CD14-positive monocyte (primary cell): ENCODE measurements around the gene LSMEM2. TPM values are rescaled to one million over a fixed set of nuclear protein-coding genes. Genes with fewer than 3 reads are reported as not detected.

Source experiments
- DNase-seq, 3 donors: peaks; one replicate each; pipeline ENCODE4 v3.0.0-alpha.2; 2011 to 2022
- H2AFZ ChIP-seq: 2 replicates; pipeline ENCODE4 v1.6.0; 2012; ENCODE audit warnings: mild to moderate bottlenecking, low read depth, low read length, inconsistent platforms; ENCODE audit not compliant: insufficient read depth, poor library complexity, severe bottlenecking
- H3K27ac ChIP-seq, 2 donors: 1 replicate in 1 of 2; 2 replicates in 1 of 2; pipeline ENCODE4 v1.5.1; 2012 to 2013; ENCODE audit warnings: low read length in 2 of 2, control low read depth in 1 of 2, inconsistent platforms in 1 of 2, low read depth in 1 of 2, mild to moderate bottlenecking in 1 of 2
- H3K27me3 ChIP-seq, 2 donors: one replicate each; pipeline versions ENCODE4 v1.6.0 to v1.6.1; 2011 to 2013; ENCODE audit warnings: low read length in 2 of 2; ENCODE audit not compliant: control insufficient read depth in 2 of 2, insufficient read depth in 2 of 2
- H3K36me3 ChIP-seq, 2 donors: replicated peaks in 1 of 2; 1 replicate in 1 of 2; 2 replicates in 1 of 2; pipeline versions ENCODE4 v1.5.1 to v1.6.1; 2012 to 2013; ENCODE audit warnings: low read length in 2 of 2, control low read depth in 1 of 2, inconsistent platforms in 1 of 2, mild to moderate bottlenecking in 1 of 2; ENCODE audit not compliant: insufficient read depth in 2 of 2, control insufficient read depth in 1 of 2
- H3K4me1 ChIP-seq, 2 donors: 1 replicate in 1 of 2; 2 replicates in 1 of 2; pipeline versions ENCODE4 v1.5.1 to v1.6.1; 2012 to 2013; ENCODE audit warnings: low read length in 2 of 2, control low read depth in 1 of 2, inconsistent platforms in 1 of 2, mild to moderate bottlenecking in 1 of 2, moderate library complexity in 1 of 2; ENCODE audit not compliant: insufficient read depth in 2 of 2, control insufficient read depth in 1 of 2
- H3K4me2 ChIP-seq: replicated peaks from 2 replicates; pipeline ENCODE3; 2012; ENCODE audit warnings: low read length, moderate library complexity, mild to moderate bottlenecking; ENCODE audit not compliant: poor library complexity, severe bottlenecking; ENCODE audit errors: extremely low read depth
- H3K4me3 ChIP-seq, 3 experiments: fragments of 200-600 bp in 1 of 3; sonication (generic) in 1 of 3; replicated peaks in 1 of 3; 1 replicate in 2 of 3; 2 replicates in 1 of 3; pipeline ENCODE4 v1.5.1; 2011 to 2013; ENCODE audit warnings: low read length in 3 of 3, mild to moderate bottlenecking in 3 of 3, control low read depth in 2 of 3, low read depth in 2 of 3, inconsistent platforms in 1 of 3, moderate library complexity in 1 of 3
- H3K79me2 ChIP-seq: 2 replicates; pipeline ENCODE4 v1.6.0; 2012; ENCODE audit warnings: mild to moderate bottlenecking, control low read depth, inconsistent platforms, low read length, moderate library complexity; ENCODE audit not compliant: insufficient read depth
- H3K9ac ChIP-seq: 2 replicates; pipeline ENCODE4 v1.6.0; 2017; ENCODE audit warnings: low read length, mild to moderate bottlenecking; ENCODE audit not compliant: insufficient read depth, poor library complexity, severe bottlenecking
- H3K9me3 ChIP-seq, 2 donors: replicated peaks in 1 of 2; 1 replicate in 1 of 2; 2 replicates in 1 of 2; pipeline versions ENCODE4 v1.5.1 to v1.6.1; 2012 to 2013; ENCODE audit warnings: low read length in 2 of 2, control low read depth in 1 of 2; ENCODE audit not compliant: control insufficient read depth in 1 of 2, insufficient read depth in 1 of 2
- H4K20me1 ChIP-seq: 2 replicates; pipeline ENCODE4 v1.6.0; 2012; ENCODE audit warnings: mild to moderate bottlenecking, low read length, control low read depth, moderate library complexity; ENCODE audit not compliant: insufficient read depth
- H3K27ac Mint-ChIP-seq, 7 donors: one replicate each; pipeline ENCODE4 v1.8.0; 2020; ENCODE audit warnings: mild to moderate bottlenecking in 7 of 7, mixed read lengths in 7 of 7, moderate library complexity in 6 of 7, inconsistent platforms in 2 of 7
- H3K27me3 Mint-ChIP-seq, 3 donors: one replicate each; pipeline ENCODE4 v1.8.0; 2021 to 2022; ENCODE audit warnings: low read depth in 3 of 3, mild to moderate bottlenecking in 3 of 3, mixed read lengths in 3 of 3, moderate library complexity in 3 of 3, inconsistent platforms in 1 of 3
- H3K36me3 Mint-ChIP-seq, 2 donors: one replicate each; pipeline ENCODE4 v1.8.0; 2020; ENCODE audit warnings: mixed read lengths in 2 of 2, inconsistent platforms in 1 of 2, mild to moderate bottlenecking in 1 of 2
- H3K4me1 Mint-ChIP-seq: one replicate; pipeline ENCODE4 v1.8.0; 2020; ENCODE audit warnings: mild to moderate bottlenecking, mixed read lengths
- H3K4me3 Mint-ChIP-seq, 2 donors: one replicate each; pipeline ENCODE4 v1.8.0; 2020; ENCODE audit warnings: mild to moderate bottlenecking in 2 of 2, mixed read lengths in 2 of 2, moderate library complexity in 1 of 2
- H3K9me3 Mint-ChIP-seq, 7 donors: one replicate each; pipeline ENCODE4 v1.8.0; 2020 to 2022; ENCODE audit warnings: mixed read lengths in 7 of 7, mild to moderate bottlenecking in 6 of 7, moderate library complexity in 6 of 7, inconsistent platforms in 2 of 7
- WGBS: methylation state at CpG from one replicate; pipeline ENCODE4 v1.1.5; 2013; ENCODE audit warnings: missing lambda C conversion rate; ENCODE audit not compliant: insufficient coverage; 5-methylcytosine and 5-hydroxymethylcytosine counted together
- intact Hi-C, 2 donors: fragments of 100-400 bp; cut with micrococcal nuclease; formaldehyde crosslinking; loops; one replicate each; pipeline versions ENCODE4 v1.15.0 to v1.15.1; 2023
- polyA plus RNA-seq, 3 donors: library from polyadenylated mRNA; depleted of rRNA in 1 of 3; unstranded in 2 of 3; stranded (reverse) in 1 of 3; fragments of 300-500 nt in 2 of 3; fragments of >200 nt in 1 of 3; fragmentation: Illumina TruSeq in 2 of 3; gene quantifications; 1 replicate in 2 of 3; 2 replicates in 1 of 3; pipeline ENCODE4 v1.2.3, GENCODE V29; 2012 to 2021
- TF ChIP-seq, protein P1 (sequence below): fragments of 200-600 bp; IDR thresholded peaks from one replicate; pipeline ENCODE4 v1.8.0; 2022; ENCODE audit warnings: antibody characterized with exemption, mild to moderate bottlenecking

The LSMEM2 gene
- polyA plus RNA-seq, 3 donors, result not detected

DNA sequence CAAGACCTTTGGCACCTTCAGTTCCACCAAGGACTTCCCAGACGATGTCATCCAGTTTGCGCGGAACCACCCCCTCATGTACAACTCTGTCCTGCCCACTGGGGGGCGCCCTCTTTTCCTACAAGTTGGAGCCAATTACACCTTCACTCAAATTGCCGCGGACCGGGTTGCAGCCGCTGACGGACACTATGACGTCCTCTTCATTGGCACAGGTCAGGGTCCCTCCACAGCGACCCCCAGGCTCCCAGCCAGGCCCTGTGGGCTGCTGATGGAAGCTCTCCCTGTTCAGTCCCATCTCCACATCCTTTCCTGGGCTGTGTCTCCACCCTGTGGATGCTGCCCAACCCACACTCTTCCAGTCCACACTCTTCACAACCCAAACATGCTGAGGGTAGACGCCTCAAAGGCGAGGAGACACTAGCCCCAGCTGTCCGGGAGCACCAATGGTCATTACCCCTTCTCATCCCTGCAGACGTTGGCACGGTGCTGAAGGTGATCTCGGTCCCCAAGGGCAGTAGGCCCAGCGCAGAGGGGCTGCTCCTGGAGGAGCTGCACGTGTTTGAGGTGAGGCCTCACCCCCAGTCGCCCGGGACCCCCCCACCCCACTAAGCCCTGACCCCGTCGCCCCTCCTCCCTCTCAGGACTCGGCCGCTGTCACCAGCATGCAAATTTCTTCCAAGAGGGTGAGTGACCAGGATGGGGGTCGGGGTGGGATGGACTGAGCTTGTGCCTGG, 4.3 kb upstream of the LSMEM2 start:
- Histone ChIP-seq H3K36me3 (no peaks in the 10 kb centered on the region), H3K27me3 (peaks cover 24 to 50% of the 10 kb centered on the region in 2 donors), H3K27ac (no peak overlapping the region), H3K79me2 (no peaks in the 10 kb centered on the region), H4K20me1 (no peaks in the 10 kb centered on the region), H3K4me3 (no peak overlapping the region), H3K9me3 (peaks cover 3 to 11% of the 10 kb centered on the region in 2 donors), H3K4me1 (peaks cover 16 to 34% of the 10 kb centered on the region in 2 donors), H2AFZ (no peak overlapping the region), H3K4me2 (no peak overlapping the region), H3K9ac (no peak overlapping the region)
- WGBS, result 6% methylated on average over 17 of the region's 26 CpGs
- TF ChIP-seq, protein P1, sequence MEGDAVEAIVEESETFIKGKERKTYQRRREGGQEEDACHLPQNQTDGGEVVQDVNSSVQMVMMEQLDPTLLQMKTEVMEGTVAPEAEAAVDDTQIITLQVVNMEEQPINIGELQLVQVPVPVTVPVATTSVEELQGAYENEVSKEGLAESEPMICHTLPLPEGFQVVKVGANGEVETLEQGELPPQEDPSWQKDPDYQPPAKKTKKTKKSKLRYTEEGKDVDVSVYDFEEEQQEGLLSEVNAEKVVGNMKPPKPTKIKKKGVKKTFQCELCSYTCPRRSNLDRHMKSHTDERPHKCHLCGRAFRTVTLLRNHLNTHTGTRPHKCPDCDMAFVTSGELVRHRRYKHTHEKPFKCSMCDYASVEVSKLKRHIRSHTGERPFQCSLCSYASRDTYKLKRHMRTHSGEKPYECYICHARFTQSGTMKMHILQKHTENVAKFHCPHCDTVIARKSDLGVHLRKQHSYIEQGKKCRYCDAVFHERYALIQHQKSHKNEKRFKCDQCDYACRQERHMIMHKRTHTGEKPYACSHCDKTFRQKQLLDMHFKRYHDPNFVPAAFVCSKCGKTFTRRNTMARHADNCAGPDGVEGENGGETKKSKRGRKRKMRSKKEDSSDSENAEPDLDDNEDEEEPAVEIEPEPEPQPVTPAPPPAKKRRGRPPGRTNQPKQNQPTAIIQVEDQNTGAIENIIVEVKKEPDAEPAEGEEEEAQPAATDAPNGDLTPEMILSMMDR, result peak; percentile 92
- Mint-ChIP-seq H3K4me3 (peak overlapping the region in 1 of 2 donors; percentile 84), H3K36me3 (peaks cover 6 to 8% of the 10 kb centered on the region in 2 donors), H3K4me1 (peaks cover 26% of the 10 kb centered on the region), H3K27me3 (peaks cover 45 to 62% (median 61%) of the 10 kb centered on the region in 3 donors), H3K9me3 (peaks cover 0 to 18% (median 13%) of the 10 kb centered on the region in 7 donors), H3K27ac (no peak overlapping the region)
- DNase-seq, result peak in 2 of 3 donors; percentile 61 to 77
- intact Hi-C loops, result loop anchor here in 1 of 2 donors (5.0 kb wide), 1 partner anchor 152 kb away; no protein-coding TSS in a partner anchor

DNA sequence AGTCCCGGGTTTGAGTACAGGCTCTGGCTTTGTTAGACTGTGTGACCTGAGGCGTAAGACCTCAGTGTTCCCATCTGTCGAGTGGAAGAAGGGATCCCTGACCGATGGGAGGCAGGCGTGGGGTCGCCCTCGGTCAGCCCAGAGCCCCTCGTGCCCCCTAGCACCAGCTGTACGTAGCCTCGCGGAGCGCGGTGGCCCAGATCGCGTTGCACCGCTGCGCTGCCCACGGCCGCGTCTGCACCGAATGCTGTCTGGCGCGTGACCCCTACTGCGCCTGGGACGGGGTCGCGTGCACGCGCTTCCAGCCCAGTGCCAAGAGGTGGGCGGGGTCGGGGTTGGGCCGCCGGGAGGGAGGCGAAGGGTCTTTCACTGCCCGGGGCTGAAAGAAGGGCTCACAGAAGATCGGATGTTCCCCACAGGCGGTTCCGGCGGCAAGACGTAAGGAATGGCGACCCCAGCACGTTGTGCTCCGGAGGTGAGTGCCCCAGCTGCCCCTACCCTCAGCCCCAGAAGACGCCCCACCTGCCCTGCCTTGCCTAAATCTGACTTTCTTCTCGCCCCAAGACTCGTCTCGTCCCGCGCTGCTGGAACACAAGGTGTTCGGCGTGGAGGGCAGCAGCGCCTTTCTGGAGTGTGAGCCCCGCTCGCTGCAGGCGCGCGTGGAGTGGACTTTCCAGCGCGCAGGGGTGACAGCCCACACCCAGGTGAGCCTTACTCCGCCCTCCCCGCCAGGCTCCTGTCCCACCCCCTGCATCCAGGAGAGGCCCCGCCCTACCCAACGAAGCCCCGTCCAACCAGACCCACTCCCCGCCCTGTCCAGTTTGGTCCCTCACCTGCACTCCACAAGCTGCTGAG, 3.5 kb upstream of the LSMEM2 start:
- TF ChIP-seq, protein P1, result no peak
- no peak overlapping the region for H3K4me2 ChIP-seq
- no peaks in the 10 kb centered on the region for H3K36me3 ChIP-seq
- intact Hi-C loops, result no loop called here
- Mint-ChIP-seq H3K9me3 (peaks cover 0 to 18% (median 13%) of the 10 kb centered on the region in 7 donors), H3K4me1 (peaks cover 26% of the 10 kb centered on the region), H3K4me3 (peak overlapping the region in 1 of 2 donors; percentile 84), H3K27ac (no peak overlapping the region), H3K36me3 (peaks cover 6 to 8% of the 10 kb centered on the region in 2 donors), H3K27me3 (peaks cover 45 to 62% (median 61%) of the 10 kb centered on the region in 3 donors)
- no peak overlapping the region for H3K9ac ChIP-seq
- H3K27me3 ChIP-seq, result peaks cover 24 to 50% of the 10 kb centered on the region in 2 donors
- H3K4me3 ChIP-seq, result no peak overlapping the region
- WGBS, result 4% methylated on average over 65 of the region's 65 CpGs
- no peak overlapping the region for H2AFZ ChIP-seq
- H4K20me1 ChIP-seq, result no peaks in the 10 kb centered on the region
- H3K9me3 ChIP-seq, result peaks cover 3 to 11% of the 10 kb centered on the region in 2 donors
- DNase-seq, result no peak
- no peak overlapping the region for H3K27ac ChIP-seq
- peaks cover 16 to 34% of the 10 kb centered on the region in 2 donors for H3K4me1 ChIP-seq
- H3K79me2 ChIP-seq, result no peaks in the 10 kb centered on the region
